Mucosa of descending colon (tissue), 3 donors: ENCODE measurements around the gene NHLH1. TPM values are rescaled to one million over a fixed set of nuclear protein-coding genes. Genes with fewer than 3 reads are reported as not detected.

Experiments used
- ATAC-seq: fragments of 200-7000 bp; cut with Tn5 transposase; one replicate; pipeline ENCODE4 v1.9.1; 2020; ENCODE audit warnings: mild to moderate bottlenecking, moderate library complexity
- DNase-seq, 3 donors: peaks; one replicate each; pipeline ENCODE4 v3.0.0-alpha.2; 2020
- H3K36me3 ChIP-seq: fragments of 200-600 bp; one replicate; pipeline ENCODE4 v1.8.0; 2021; ENCODE audit warnings: low read depth, mild to moderate bottlenecking
- H3K4me1 ChIP-seq: fragments of 200-600 bp; one replicate; pipeline ENCODE4 v1.8.0; 2021; ENCODE audit warnings: low read depth, mild to moderate bottlenecking
- H3K4me3 ChIP-seq: fragments of 200-600 bp; one replicate; pipeline ENCODE4 v1.8.0; 2021; ENCODE audit warnings: mild to moderate bottlenecking
- H3K9me3 ChIP-seq: fragments of 200-600 bp; one replicate; pipeline ENCODE4 v1.8.0; 2021; ENCODE audit warnings: mild to moderate bottlenecking
- intact Hi-C, 2 donors: fragments of 100-400 bp; cut with DNase I in 1 of 2; cut with micrococcal nuclease in 1 of 2; formaldehyde crosslinking; loops; one replicate each; pipeline versions ENCODE4 v1.11.0 to v1.11.1; 2022; cut with DNase I, micrococcal nuclease
- total RNA-seq, 3 donors: library from RNA; stranded (reverse); fragmentation: NEBNext Ultra II Directional in 2 of 3; extraction: Animal tissue kit (Norgen Biotek cat#: 25700) in 2 of 3; gene quantifications; one replicate each; pipeline versions ENCODE4 v1.2.1 to v1.2.4, GENCODE V29; 2021 to 2023
- TF ChIP-seq, protein P1 (sequence below): fragments of 200-600 bp; IDR thresholded peaks from one replicate; pipeline ENCODE4 v1.8.0; 2022; ENCODE audit warnings: antibody characterized with exemption, mild to moderate bottlenecking
- donor health status: DM: no; HTN: no; CAD: no; lungs with moderate emphysema.
- donor health status: DM: no; HTN: no; CAD: no.
- donor health status: DM: no; HTN: yes; CAD: no.

Gene NHLH1
- total RNA-seq, 3 donors from 2014 or later, result 0.14 to 0.16 (median 0.14) TPM

DNA sequence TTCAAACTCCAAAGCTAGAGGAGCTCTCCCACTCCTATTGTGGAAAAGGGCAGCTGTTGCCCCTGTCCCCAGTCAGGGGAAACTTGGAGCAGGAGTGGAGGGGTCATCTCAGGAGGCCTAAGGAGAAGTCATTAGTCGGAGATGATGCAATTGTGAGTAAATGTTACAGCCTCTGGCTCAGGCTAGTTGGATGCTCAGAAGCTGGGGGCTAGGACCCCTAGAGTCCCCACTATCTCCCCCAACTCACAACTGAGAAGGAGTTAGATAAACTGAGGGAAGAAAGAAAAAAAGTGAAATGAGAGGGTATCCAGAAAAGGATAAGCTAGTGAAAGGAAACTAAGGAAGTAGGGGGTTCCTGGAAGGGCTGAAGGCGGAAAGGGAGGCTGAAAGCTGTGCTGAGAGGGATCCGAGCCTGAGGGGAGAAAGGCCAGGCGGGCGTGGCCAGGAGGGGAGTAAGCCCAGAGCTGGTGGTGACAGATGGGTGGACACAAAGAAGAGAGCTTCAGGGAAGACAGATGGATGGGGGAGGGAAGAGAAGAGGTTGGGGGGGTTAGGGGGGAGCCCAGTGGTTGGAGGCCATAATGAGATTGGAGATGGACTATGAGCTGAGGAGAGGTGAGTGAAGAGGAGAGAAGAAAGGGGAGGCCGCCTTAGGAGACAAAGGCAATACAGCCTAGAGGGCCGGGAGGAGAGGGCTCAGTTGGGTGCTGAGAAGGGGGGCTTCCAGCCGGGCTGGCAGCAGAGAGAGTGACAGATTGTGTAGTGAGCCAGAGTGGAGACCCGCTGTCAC, 4.5 kb upstream of the NHLH1 start:
- intact Hi-C loops, result no loop called here
- ATAC-seq (no peak), DNase-seq (no peak)
- H3K4me1 ChIP-seq, result no peaks in the 10 kb centered on the region
- H3K4me3 ChIP-seq, result no peak overlapping the region
- no peaks in the 10 kb centered on the region for H3K9me3 ChIP-seq
- peaks cover 2% of the 10 kb centered on the region for H3K36me3 ChIP-seq
- TF ChIP-seq, protein P1, sequence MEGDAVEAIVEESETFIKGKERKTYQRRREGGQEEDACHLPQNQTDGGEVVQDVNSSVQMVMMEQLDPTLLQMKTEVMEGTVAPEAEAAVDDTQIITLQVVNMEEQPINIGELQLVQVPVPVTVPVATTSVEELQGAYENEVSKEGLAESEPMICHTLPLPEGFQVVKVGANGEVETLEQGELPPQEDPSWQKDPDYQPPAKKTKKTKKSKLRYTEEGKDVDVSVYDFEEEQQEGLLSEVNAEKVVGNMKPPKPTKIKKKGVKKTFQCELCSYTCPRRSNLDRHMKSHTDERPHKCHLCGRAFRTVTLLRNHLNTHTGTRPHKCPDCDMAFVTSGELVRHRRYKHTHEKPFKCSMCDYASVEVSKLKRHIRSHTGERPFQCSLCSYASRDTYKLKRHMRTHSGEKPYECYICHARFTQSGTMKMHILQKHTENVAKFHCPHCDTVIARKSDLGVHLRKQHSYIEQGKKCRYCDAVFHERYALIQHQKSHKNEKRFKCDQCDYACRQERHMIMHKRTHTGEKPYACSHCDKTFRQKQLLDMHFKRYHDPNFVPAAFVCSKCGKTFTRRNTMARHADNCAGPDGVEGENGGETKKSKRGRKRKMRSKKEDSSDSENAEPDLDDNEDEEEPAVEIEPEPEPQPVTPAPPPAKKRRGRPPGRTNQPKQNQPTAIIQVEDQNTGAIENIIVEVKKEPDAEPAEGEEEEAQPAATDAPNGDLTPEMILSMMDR, result no peak

DNA sequence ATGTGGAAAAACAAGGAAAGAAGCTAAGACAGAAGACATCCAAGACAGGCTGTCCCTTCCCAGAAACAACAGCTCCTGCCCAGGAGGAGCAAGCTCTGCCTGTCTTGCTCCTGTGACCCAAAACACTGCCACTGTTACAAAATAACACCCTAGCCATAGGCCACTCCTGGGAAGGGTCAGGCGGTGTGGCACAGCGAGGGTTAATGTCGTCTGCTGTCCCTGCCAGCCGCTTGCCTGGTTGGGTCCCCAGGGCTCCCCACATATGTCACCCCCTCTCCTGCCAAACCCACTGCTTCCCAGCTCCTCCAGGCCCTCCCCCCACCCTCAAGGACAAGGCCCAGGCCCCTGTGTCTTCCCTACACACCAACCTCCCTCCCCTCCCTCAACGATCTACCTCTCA, 3.9 kb upstream of the NHLH1 start:
- ATAC-seq, result no peak
- TF ChIP-seq, protein P1, result no peak
- Histone ChIP-seq H3K36me3 (peaks cover 2% of the 10 kb centered on the region), H3K4me1 (no peaks in the 10 kb centered on the region), H3K9me3 (no peaks in the 10 kb centered on the region), H3K4me3 (no peak overlapping the region)
- intact Hi-C loops, result no loop called here
- no peak for DNase-seq

DNA sequence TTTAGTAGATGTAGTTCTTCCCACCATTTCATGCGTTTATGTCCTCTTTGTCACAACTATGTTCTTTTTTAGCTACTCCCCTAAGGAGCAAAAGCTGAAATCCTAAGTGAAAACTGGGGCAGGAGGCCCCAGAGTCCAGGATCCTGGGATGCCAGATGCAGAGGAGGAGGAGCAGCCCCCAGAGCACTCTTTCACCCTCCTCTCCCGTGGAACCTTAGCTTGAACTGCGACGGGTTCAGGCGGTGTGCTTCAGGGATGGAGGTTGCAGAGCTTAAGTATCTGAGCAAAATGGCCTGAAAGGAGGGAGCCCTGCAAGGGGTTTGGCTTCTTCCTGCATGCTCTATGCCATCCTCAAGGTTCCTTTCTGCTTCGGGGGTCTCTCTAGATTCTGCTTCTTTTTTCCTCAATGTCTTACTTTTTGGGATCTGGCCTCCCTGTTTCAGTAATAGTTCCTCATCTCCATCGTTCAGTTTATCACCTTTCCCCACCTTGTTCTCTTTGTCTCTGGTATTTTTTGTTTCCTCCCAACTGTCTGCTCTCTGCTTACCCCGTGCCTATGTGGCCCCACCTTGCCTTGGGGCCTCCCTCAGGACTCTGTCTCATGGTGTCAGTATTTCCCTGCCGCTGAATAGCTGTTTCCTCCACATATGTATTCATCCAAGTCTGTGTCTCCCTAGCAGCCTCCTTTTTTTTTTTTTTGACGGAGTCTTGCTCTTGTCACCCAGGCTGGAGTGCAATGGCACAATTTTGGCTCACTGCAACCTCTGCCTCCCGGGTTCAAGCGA, 2.7 kb upstream of the NHLH1 start:
- no peaks in the 10 kb centered on the region for H3K36me3 ChIP-seq
- H3K4me3 ChIP-seq, result no peak overlapping the region
- intact Hi-C loops, result no loop called here
- TF ChIP-seq, protein P1, result no peak
- ATAC-seq (no peak), DNase-seq (no peak)
- no peaks in the 10 kb centered on the region for H3K4me1 ChIP-seq
- H3K9me3 ChIP-seq, result no peaks in the 10 kb centered on the region

DNA sequence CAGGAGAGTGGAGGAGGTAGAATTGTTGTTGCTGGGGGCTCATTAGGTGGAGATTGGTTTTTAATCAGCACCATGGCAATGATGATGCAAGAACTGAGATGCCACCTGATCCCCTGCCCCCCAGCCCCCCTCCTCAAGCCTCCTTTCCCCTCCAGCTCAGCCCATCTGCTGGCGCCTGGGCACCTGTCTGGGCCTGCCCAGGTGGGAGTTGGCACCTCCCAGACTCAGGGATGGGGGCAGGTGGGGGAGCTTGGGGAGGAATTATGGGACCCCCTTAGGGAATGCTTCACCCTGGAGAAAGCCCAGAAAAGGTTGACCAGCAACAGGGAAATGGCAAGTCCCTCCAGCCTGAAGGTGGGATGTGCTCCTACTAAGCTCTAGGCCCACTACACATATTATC, 1.5 kb upstream of the NHLH1 start:
- intact Hi-C loops, result no loop called here
- no peaks in the 10 kb centered on the region for H3K4me1 ChIP-seq
- DNase-seq (no peak), ATAC-seq (no peak)
- no peaks in the 10 kb centered on the region for H3K36me3 ChIP-seq
- no peak overlapping the region for H3K4me3 ChIP-seq
- TF ChIP-seq, protein P1, result no peak
- no peaks in the 10 kb centered on the region for H3K9me3 ChIP-seq

DNA sequence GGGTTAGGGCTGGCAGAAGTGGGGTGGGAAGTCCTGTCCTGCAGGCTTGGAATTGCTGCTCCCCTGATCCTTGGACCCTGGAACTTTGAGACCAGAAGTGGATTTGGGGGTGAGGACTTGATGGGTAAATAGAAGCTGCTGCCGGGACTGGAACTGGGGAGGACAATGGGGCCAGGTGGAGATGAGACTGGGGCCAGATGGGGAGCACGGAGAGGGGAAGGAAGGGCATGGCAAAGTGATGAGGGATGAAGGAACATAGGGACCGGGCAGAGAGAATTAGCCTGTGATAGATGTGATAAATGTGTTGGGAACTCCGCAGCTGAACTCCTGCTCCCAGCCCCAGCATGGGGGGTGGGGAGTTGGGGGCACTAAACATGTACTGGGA, 637 bp downstream of the NHLH1 start:
- H3K4me1 ChIP-seq, result no peaks in the 10 kb centered on the region
- intact Hi-C loops, result no loop called here
- ATAC-seq, result no peak
- H3K4me3 ChIP-seq, result no peak overlapping the region
- no peaks in the 10 kb centered on the region for H3K9me3 ChIP-seq
- H3K36me3 ChIP-seq, result no peaks in the 10 kb centered on the region
- no peak for DNase-seq
- TF ChIP-seq, protein P1, result no peak
